Esophagus muscularis mucosa (tissue), 4 donors: ENCODE measurements around the gene FANK1. TPM values are rescaled to one million over a fixed set of nuclear protein-coding genes. Genes with fewer than 3 reads are reported as not detected.

Experiments used
- DNase-seq: peaks from one replicate; pipeline ENCODE4 v3.0.0-alpha.2; 2017; ENCODE audit errors: extremely low spot score
- H3K27ac ChIP-seq, 4 donors: fragments of 200-600 bp; sonication (generic); replicated peaks in 1 of 4; 1 replicate in 3 of 4; 2 replicates in 1 of 4; pipeline ENCODE4 v1.5.1; 2016 to 2019; ENCODE audit warnings: mild to moderate bottlenecking in 1 of 4
- H3K27me3 ChIP-seq, 4 donors: fragments of 200-600 bp; sonication (generic); one replicate each; pipeline versions ENCODE4 v1.5.1 to v1.6.0; 2016 to 2019
- H3K36me3 ChIP-seq, 4 donors: fragments of 200-600 bp; sonication (generic); one replicate each; pipeline ENCODE4 v1.5.1; 2016 to 2019
- H3K4me1 ChIP-seq, 4 donors: fragments of 200-600 bp; sonication (generic); one replicate each; pipeline ENCODE4 v1.5.1; 2016 to 2019
- H3K4me3 ChIP-seq, 4 donors: fragments of 200-600 bp; sonication (generic); 1 replicate in 2 of 4; 2 replicates in 2 of 4; pipeline ENCODE4 v1.5.1; 2016 to 2019; ENCODE audit warnings: mild to moderate bottlenecking in 4 of 4, moderate library complexity in 1 of 4
- H3K9me3 ChIP-seq, 4 donors: fragments of 200-600 bp; sonication (generic); 1 replicate in 3 of 4; 2 replicates in 1 of 4; pipeline ENCODE4 v1.5.1; 2016 to 2019
- EP300 ChIP-seq: sonication (generic); formaldehyde crosslinking; IDR thresholded peaks from one replicate; pipeline ENCODE4 v1.6.1; 2017; ENCODE audit warnings: antibody characterized with exemption
- POLR2A ChIP-seq: fragments of 450-650 bp; IDR thresholded peaks from one replicate; pipeline ENCODE4 v1.6.1; 2017; ENCODE audit warnings: antibody characterized with exemption, moderate library complexity, mild to moderate bottlenecking, low read depth
- POLR2AphosphoS5 ChIP-seq, 2 donors: sonication (generic); formaldehyde crosslinking; IDR thresholded peaks; one replicate each; pipeline ENCODE4 v1.6.1; 2017; ENCODE audit warnings: antibody characterized with exemption in 2 of 2
- WGBS: methylation state at CpG from one replicate; pipeline ENCODE4 v1.1.5; 2018; 5-methylcytosine and 5-hydroxymethylcytosine counted together
- intact Hi-C: fragments of 100-400 bp; cut with DNase I; formaldehyde crosslinking; loops from one replicate; pipeline ENCODE4 v1.15.1; 2023
- small RNA-seq, 3 donors: library from RNA; depleted of rRNA; stranded (forward); fragments of <200 nt; gene quantifications; one replicate each; pipeline ENCODE3, GENCODE V24; 2016
- total RNA-seq, 4 donors: library from RNA; depleted of rRNA; stranded (reverse); fragments of >200 nt; gene quantifications; one replicate each; pipeline versions ENCODE4 v1.1.0 to v1.2.1, GENCODE V29; 2016
- TF ChIP-seq, protein P1 (sequence below), 3 experiments: fragments of 200-600 bp in 2 of 3; fragments of 450-650 bp in 1 of 3; sonication (generic) in 2 of 3; IDR thresholded peaks; one replicate each; pipeline ENCODE4 v1.5.1; 2017 to 2019; ENCODE audit warnings: antibody characterized with exemption in 3 of 3, mild to moderate bottlenecking in 2 of 3, moderate library complexity in 1 of 3

FANK1 gene
- total RNA-seq, 4 donors from 2014 or later, result 0.50 to 2.6 (median 1.4) TPM

- intact Hi-C loops, result no loop called here
- Histone ChIP-seq H3K9me3 (no peaks in the 10 kb centered on the region), H3K36me3 (no peaks in the 10 kb centered on the region), H3K4me1 (peaks cover 0 to 11% (median 9%) of the 10 kb centered on the region in 4 donors), H3K4me3 (no peak overlapping the region), H3K27ac (no peak overlapping the region), H3K27me3 (peaks cover 0 to 19% (median 1%) of the 10 kb centered on the region in 4 donors)
- 97% methylated on average over 6 of the region's 6 CpGs for WGBS
- DNase-seq, result no peak
- TF ChIP-seq, protein P1, sequence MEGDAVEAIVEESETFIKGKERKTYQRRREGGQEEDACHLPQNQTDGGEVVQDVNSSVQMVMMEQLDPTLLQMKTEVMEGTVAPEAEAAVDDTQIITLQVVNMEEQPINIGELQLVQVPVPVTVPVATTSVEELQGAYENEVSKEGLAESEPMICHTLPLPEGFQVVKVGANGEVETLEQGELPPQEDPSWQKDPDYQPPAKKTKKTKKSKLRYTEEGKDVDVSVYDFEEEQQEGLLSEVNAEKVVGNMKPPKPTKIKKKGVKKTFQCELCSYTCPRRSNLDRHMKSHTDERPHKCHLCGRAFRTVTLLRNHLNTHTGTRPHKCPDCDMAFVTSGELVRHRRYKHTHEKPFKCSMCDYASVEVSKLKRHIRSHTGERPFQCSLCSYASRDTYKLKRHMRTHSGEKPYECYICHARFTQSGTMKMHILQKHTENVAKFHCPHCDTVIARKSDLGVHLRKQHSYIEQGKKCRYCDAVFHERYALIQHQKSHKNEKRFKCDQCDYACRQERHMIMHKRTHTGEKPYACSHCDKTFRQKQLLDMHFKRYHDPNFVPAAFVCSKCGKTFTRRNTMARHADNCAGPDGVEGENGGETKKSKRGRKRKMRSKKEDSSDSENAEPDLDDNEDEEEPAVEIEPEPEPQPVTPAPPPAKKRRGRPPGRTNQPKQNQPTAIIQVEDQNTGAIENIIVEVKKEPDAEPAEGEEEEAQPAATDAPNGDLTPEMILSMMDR (IDR thresholded peaks at IDR 0.05), result no peak
Measured at GRCh38 chr10:126054191-126054590, 157.8 kb downstream of the FANK1 start.

DNA sequence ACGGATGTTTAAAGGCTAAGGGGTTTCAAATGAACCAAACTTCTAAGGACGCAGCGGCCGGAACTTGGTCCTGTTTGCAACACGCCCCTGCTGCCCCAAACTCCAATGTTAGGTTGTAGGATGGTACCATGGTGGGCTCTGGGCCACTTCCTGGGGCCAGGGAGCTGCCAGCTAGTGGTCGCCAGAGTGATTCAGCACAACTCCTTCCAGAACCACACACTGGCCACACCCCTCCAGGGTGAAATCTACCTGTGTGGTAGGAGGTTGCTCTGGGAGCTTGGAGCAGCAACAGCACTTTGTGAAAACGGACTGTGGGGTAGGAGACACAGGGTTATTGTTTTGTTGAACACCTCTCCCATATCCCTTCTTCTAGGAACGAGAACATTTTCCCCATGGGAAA is 161.1 kb downstream of the FANK1 start:
- intact Hi-C loops, result no loop called here
- Histone ChIP-seq H3K4me3 (no peak overlapping the region), H3K27me3 (peaks cover 0 to 15% (median 1%) of the 10 kb centered on the region in 4 donors), H3K4me1 (peaks cover 4 to 16% (median 7%) of the 10 kb centered on the region in 4 donors), H3K36me3 (no peaks in the 10 kb centered on the region), H3K9me3 (no peaks in the 10 kb centered on the region), H3K27ac (no peak overlapping the region)
- 88% methylated on average over 8 of the region's 8 CpGs for WGBS
- no peak for DNase-seq
- TF ChIP-seq EP300 (no peak), POLR2AphosphoS5 (IDR thresholded peaks at IDR 0.05) (no peak), POLR2A (no peak)
- TF ChIP-seq, protein P1 (IDR thresholded peaks at IDR 0.05), result no peak

DNA sequence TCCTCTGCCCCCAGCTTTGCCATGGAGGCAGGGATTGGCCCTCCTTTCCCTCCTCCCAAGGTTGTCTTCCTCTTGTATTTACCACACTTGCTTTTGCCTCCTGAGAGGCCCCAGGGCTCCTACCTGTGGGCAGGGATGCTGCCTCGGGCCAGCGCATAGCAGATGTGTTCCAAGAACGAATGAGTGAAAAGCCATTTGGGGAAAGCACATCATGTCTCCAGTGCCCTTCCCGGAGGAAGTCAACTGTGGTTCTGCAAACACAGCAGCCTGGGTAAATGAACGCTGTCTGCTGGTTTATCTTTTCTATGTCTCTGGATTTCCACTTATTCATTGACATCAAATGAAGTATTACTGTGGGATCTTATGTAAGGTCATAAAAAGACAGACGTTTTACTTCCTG is 161.7 kb downstream of the FANK1 start:
- H3K9me3 ChIP-seq, result no peaks in the 10 kb centered on the region
- no peak for DNase-seq
- H3K4me3 ChIP-seq, result no peak overlapping the region
- peaks cover 0 to 10% (median 1%) of the 10 kb centered on the region in 4 donors for H3K27me3 ChIP-seq
- TF ChIP-seq EP300 (no peak), POLR2AphosphoS5 (IDR thresholded peaks at IDR 0.05) (no peak), POLR2A (no peak)
- TF ChIP-seq, protein P1 (IDR thresholded peaks at IDR 0.05), result no peak
- H3K4me1 ChIP-seq, result peaks cover 4 to 22% (median 13%) of the 10 kb centered on the region in 4 donors
- H3K36me3 ChIP-seq, result no peaks in the 10 kb centered on the region
- intact Hi-C loops, result no loop called here
- WGBS, result 64% methylated on average over 6 of the region's 6 CpGs
- H3K27ac ChIP-seq, result no peak overlapping the region

GRCh38 chr10:126058507-126058906 is 162.1 kb downstream of the FANK1 start:
- TF ChIP-seq, protein P1 (IDR thresholded peaks at IDR 0.05), result no peak
- 48% methylated on average over 9 of the region's 9 CpGs for WGBS
- Histone ChIP-seq H3K4me3 (no peak overlapping the region), H3K27ac (no peak overlapping the region), H3K9me3 (no peaks in the 10 kb centered on the region), H3K36me3 (no peaks in the 10 kb centered on the region), H3K4me1 (peaks cover 5 to 26% (median 15%) of the 10 kb centered on the region in 4 donors), H3K27me3 (peaks cover 0 to 10% (median 1%) of the 10 kb centered on the region in 4 donors)
- DNase-seq, result no peak
- intact Hi-C loops, result no loop called here

Small RNAs within 50 kb of the gene (small RNA-seq; reads per million reads assigned to genes)
- gene GNG10P1, result 0 reads per million in 3 donors
- gene RF00017, result 0 reads per million in 3 donors
- 0 reads per million in 3 donors for gene RNU2-42P

Other genes starting within 250 kb of the FANK1 start
- not detected for gene TEX36, start 213.4 kb upstream of the FANK1 start, total RNA-seq
- 10 to 100 TPM in 3 of 4 donors, 1 to 10 TPM in 1; 9.9 to 17.4 (median 13.3) TPM for gene EDRF1, start 176.9 kb upstream of the FANK1 start, total RNA-seq
- not detected for gene MMP21, start 120.7 kb upstream of the FANK1 start, total RNA-seq
- gene UROS, start 73.3 kb upstream of the FANK1 start, total RNA-seq, result 10 to 100 TPM; 29.7 to 46.5 (median 36.4) TPM
- 10 to 100 TPM; 36.8 to 53.2 (median 46.3) TPM for gene BCCIP, start 73.0 kb upstream of the FANK1 start, total RNA-seq
- gene DHX32, start 15.3 kb upstream of the FANK1 start, total RNA-seq, result 10 to 100 TPM; 22.4 to 26.2 (median 25.0) TPM